GM20431 (cell line): Measurements from ENCODE around the gene NYAP2.

ENCODE experiments used
- in situ Hi-C: fragments of 300-500 bp; cut with MseI, MboI; formaldehyde crosslinking; loops from one replicate; pipeline ENCODE4 v1.15.0; 2020; ENCODE audit warnings: low sequenced_read_pairs; ENCODE audit not compliant: unreplicated experiment

Gene NYAP2

GRCh38 chr2:225670111-225670974 lies 270.8 kb downstream of the NYAP2 start:
- in situ Hi-C loops: loop anchor here (25.0 kb wide), 2 partner anchors 383 to 558 kb away; no protein-coding TSS in a partner anchor

- in situ Hi-C loops: no loop called here
These were observed 279.3 kb downstream of the NYAP2 start for GRCh38 chr2:225678792-225679191.

GRCh38 chr2:225683258-225683657 lies 283.7 kb downstream of the NYAP2 start:
- in situ Hi-C loops: no loop called here

GRCh38 chr2:225690153-225690552 lies 290.6 kb downstream of the NYAP2 start:
- in situ Hi-C loops: no loop called here

- in situ Hi-C loops: no loop called here
These were observed 292.2 kb downstream of the NYAP2 start for GRCh38 chr2:225691711-225692110.

GRCh38 chr2:225693259-225693658 lies 293.7 kb downstream of the NYAP2 start:
- in situ Hi-C loops: no loop called here

- in situ Hi-C loops: no loop called here
These were observed 295.2 kb downstream of the NYAP2 start for GRCh38 chr2:225694664-225695063.

- in situ Hi-C loops: no loop called here
These were observed 298.4 kb downstream of the NYAP2 start for GRCh38 chr2:225697936-225698335.
